ENCODE measurements around the gene UTP18. TPM values are rescaled to one million over a fixed set of nuclear protein-coding genes. Genes with fewer than 3 reads are reported as not detected.

Gene UTP18
- total and polyA plus RNA-seq, 2 of the 13 experiments (the other 11 are each of a cell fraction or from before 2014, with no cell fraction given) = 35.2 to 104 TPM

DNA sequence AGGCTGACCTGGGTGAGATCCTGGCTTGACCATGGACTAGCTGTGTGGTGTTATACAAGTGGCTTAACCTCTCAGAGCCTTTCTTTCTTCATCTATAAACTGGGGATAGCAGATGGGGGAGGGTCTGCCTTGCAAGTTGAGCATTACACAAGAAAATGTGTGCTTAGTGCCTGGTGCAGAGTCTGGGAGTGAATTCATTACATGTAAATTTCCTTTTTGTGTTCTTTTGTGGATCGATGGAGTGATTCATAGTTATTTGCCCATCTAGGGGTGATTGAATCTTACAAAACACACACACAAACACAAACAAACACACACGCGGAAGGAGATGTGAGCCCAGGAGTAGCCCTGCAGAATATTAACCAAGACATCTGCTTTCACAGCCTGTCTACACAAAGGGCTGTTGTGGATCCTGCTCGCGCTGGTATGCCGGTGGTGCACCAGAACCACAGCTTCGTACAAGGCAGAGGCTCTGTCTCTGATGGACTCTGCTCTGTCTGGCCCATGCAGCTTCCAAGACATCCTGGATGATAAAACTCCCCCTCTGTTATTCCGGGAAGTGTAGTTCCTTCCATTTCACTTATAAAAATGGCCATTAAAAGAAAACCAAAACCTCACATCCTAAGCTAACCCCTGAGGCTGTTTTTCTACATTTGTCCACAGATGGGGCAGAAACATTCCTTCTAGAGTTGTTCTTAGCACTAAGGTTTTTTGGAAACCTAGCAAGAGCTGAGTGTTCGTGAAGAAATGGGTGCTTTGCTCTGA lies 86.1 kb downstream of the UTP18 start:
- 0 out of 6 replicates have a peak overlapping the region, but pooled peaks of 1 of the 3 experiments have one; percentile 1 for H3K4me3 ChIP-seq (replicated peaks in 1 of 3; ENCODE audit: insufficient read depth in 1 of 3, low read depth in 2 of 3, low read length in 3 of 3)
- H3K79me2 ChIP-seq (ENCODE audit: insufficient read depth, low read length) = no peaks in the 10 kb centered on the region
- intact Hi-C loops (cut with micrococcal nuclease; ENCODE audit: unreplicated experiment) = no loop called here
- WGBS (ENCODE audit: low lambda C conversion rate) = under 1% methylated on average over 9 of the region's 9 CpGs
- H4K20me1 ChIP-seq (ENCODE audit: insufficient read depth, low read length) = no peaks in the 10 kb centered on the region
- FAIRE-seq = peak; percentile 85
- in situ Hi-C loops (cut with HindIII; ENCODE audit: extremely low pct_ligation_motif_present, low pct_unique_long_range_greater_than_20kb) = no loop called here
- BruUV-seq (replicated peaks) = no TSS peak
- H3K9ac ChIP-seq (ENCODE audit: insufficient read depth, low read depth, low read length) = no peak overlapping the region
- H2AFZ ChIP-seq (ENCODE audit: low read length) = no peak overlapping the region
- peaks cover 29% of the 10 kb centered on the region for H3K4me1 ChIP-seq (ENCODE audit: insufficient read depth, low read length)
- no peak overlapping the region for H3K27ac ChIP-seq (ENCODE audit: extremely low read length, insufficient read depth, low read length)
- POLR2A ChIA-PET = no interaction called here
- peak; percentile 96 for ATAC-seq
- H3K4me2 ChIP-seq (ENCODE audit: low read depth, low read length) = peak overlapping the region; percentile 61
- no peaks in the 10 kb centered on the region for H3K36me3 ChIP-seq (replicated peaks in 1 of 2; ENCODE audit: control insufficient read depth in 1 of 2, insufficient read depth in 2 of 2, low read length in 2 of 2)
- no peaks in the 10 kb centered on the region for H3K9me3 ChIP-seq (ENCODE audit: low read length)
- DNase-seq (ENCODE audit: low spot score) = peak; percentile 57
- CTCF ChIA-PET (ENCODE audit: low intra/inter-chr PET ratio, low total read pairs) = no interaction called here
- peaks cover 0 to 20% of the 10 kb centered on the region in 2 experiments; a peak in 1 of 5 replicates for H3K27me3 ChIP-seq (ENCODE audit: control insufficient read depth in 1 of 2, insufficient read depth in 2 of 2, low read length in 2 of 2)
- TF ChIP-seq ATF7 (IDR thresholded peaks at IDR 0.05) (no peak), ATF7 (CRISPR knock-in tag; IDR thresholded peaks at IDR 0.05) (no peak), MZF1 (CRISPR knock-in tag; IDR thresholded peaks at IDR 0.05; ENCODE audit: borderline replicate concordance) (no peak), ZNF567 (CRISPR knock-in tag; IDR thresholded peaks at IDR 0.05; ENCODE audit: borderline replicate concordance) (no peak), HOXA7 (CRISPR knock-in tag; IDR thresholded peaks at IDR 0.05) (no peak), SMAD3 (CRISPR knock-in tag; IDR thresholded peaks at IDR 0.05) (no peak; the same call in 1 of the 2 replicates), JDP2 (CRISPR knock-in tag; IDR thresholded peaks at IDR 0.05; ENCODE audit: borderline replicate concordance) (no peak), KDM3A (CRISPR knock-in tag; IDR thresholded peaks at IDR 0.05; ENCODE audit: low read depth) (0 out of 2 replicates have a peak, but pooled peaks have one; percentile 59), ZNF232 (CRISPR knock-in tag; IDR thresholded peaks at IDR 0.05; ENCODE audit: borderline replicate concordance) (no peak), FOXA3 (CRISPR knock-in tag; IDR thresholded peaks at IDR 0.05) (peak; percentile 83; the same call in 1 of the 2 replicates), THYN1 (CRISPR knock-in tag; IDR thresholded peaks at IDR 0.05; ENCODE audit: borderline replicate concordance, low read depth) (no peak), PHF20 (CRISPR knock-in tag; IDR thresholded peaks at IDR 0.05) (no peak)
- TF ChIP-seq, protein P1, sequence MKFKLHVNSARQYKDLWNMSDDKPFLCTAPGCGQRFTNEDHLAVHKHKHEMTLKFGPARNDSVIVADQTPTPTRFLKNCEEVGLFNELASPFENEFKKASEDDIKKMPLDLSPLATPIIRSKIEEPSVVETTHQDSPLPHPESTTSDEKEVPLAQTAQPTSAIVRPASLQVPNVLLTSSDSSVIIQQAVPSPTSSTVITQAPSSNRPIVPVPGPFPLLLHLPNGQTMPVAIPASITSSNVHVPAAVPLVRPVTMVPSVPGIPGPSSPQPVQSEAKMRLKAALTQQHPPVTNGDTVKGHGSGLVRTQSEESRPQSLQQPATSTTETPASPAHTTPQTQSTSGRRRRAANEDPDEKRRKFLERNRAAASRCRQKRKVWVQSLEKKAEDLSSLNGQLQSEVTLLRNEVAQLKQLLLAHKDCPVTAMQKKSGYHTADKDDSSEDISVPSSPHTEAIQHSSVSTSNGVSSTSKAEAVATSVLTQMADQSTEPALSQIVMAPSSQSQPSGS (CRISPR knock-in tag; IDR thresholded peaks at IDR 0.05) = peak; percentile 24; the same call in 1 of the 2 replicates
- TF ChIP-seq, protein P2, sequence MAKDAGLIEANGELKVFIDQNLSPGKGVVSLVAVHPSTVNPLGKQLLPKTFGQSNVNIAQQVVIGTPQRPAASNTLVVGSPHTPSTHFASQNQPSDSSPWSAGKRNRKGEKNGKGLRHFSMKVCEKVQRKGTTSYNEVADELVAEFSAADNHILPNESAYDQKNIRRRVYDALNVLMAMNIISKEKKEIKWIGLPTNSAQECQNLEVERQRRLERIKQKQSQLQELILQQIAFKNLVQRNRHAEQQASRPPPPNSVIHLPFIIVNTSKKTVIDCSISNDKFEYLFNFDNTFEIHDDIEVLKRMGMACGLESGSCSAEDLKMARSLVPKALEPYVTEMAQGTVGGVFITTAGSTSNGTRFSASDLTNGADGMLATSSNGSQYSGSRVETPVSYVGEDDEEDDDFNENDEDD (CRISPR knock-in tag; IDR thresholded peaks at IDR 0.05; ENCODE audit: borderline replicate concordance) = no peak
- TF ChIP-seq, protein P3, sequence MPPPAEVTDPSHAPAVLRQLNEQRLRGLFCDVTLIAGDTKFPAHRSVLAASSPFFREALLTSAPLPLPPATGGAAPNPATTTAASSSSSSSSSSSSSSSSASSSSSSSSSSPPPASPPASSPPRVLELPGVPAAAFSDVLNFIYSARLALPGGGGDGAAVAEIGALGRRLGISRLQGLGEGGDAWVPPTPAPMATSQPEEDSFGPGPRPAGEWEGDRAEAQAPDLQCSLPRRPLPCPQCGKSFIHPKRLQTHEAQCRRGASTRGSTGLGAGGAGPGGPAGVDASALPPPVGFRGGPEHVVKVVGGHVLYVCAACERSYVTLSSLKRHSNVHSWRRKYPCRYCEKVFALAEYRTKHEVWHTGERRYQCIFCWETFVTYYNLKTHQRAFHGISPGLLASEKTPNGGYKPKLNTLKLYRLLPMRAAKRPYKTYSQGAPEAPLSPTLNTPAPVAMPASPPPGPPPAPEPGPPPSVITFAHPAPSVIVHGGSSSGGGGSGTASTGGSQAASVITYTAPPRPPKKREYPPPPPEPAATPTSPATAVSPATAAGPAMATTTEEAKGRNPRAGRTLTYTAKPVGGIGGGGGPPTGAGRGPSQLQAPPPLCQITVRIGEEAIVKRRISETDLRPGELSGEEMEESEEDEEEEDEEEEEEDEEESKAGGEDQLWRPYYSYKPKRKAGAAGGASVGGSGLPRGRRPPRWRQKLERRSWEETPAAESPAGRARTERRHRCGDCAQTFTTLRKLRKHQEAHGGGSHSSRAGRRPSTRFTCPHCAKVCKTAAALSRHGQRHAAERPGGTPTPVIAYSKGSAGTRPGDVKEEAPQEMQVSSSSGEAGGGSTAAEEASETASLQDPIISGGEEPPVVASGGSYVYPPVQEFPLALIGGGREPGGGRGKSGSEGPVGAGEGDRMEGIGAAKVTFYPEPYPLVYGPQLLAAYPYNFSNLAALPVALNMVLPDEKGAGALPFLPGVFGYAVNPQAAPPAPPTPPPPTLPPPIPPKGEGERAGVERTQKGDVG (CRISPR knock-in tag; IDR thresholded peaks at IDR 0.05; ENCODE audit: borderline replicate concordance) = no peak
- TF ChIP-seq, protein P4, sequence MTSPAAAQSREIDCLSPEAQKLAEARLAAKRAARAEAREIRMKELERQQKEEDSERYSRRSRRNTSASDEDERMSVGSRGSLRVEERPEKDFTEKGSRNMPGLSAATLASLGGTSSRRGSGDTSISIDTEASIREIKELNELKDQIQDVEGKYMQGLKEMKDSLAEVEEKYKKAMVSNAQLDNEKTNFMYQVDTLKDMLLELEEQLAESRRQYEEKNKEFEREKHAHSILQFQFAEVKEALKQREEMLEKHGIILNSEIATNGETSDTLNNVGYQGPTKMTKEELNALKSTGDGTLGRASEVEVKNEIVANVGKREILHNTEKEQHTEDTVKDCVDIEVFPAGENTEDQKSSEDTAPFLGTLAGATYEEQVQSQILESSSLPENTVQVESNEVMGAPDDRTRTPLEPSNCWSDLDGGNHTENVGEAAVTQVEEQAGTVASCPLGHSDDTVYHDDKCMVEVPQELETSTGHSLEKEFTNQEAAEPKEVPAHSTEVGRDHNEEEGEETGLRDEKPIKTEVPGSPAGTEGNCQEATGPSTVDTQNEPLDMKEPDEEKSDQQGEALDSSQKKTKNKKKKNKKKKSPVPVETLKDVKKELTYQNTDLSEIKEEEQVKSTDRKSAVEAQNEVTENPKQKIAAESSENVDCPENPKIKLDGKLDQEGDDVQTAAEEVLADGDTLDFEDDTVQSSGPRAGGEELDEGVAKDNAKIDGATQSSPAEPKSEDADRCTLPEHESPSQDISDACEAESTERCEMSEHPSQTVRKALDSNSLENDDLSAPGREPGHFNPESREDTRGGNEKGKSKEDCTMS (CRISPR knock-in tag; conservative IDR thresholded peaks at IDR 0.05) = no peak

Measured in HepG2 (cell line).